SK-N-DZ (cell line): ENCODE results near the gene C1orf53.
"Not testable (repeated sequence)": the region's sequence is repeated elsewhere in the genome, so short reads cannot be mapped to it uniquely, and the experiment has no call there.

Source experiments
- DNase-seq: peaks from one replicate; pipeline ENCODE4 v3.0.0-alpha.2; 2015; ENCODE audit warnings: low spot score

C1orf53 gene

DNA sequence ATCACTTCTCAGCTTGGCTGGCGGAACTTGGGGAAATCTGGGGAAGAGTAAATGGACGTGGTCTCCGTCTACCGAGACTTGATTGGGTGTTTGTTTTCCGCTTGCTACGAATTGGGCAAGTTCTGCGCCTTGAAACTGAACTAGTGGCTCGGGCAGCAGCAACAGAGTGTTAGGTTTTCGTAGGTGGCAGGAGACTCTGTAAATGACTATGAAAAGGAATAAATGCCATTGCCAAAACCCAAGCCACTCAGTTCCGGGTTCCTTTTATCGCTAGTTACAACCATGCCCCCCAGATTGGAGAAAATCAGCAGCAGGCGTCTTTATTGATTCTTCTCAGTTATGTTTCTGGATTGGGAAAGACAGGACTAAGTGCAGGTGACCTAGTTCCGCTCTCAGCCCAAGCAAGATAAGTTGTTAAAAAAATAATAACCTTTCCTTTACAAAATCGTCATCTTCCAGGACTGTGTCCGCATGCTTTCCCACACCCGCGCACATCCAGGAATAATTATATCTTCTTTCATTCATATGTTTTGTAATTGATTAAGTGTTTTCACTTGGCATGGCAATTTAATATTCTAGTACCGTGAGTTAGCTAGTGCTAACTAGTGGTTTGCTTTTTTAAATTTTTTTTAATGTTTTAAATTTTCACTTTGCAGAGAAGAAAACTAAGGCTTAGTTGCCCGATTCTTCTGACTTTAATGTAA lies 18.1 kb downstream of the C1orf53 start:
- no peak for DNase-seq

DNA sequence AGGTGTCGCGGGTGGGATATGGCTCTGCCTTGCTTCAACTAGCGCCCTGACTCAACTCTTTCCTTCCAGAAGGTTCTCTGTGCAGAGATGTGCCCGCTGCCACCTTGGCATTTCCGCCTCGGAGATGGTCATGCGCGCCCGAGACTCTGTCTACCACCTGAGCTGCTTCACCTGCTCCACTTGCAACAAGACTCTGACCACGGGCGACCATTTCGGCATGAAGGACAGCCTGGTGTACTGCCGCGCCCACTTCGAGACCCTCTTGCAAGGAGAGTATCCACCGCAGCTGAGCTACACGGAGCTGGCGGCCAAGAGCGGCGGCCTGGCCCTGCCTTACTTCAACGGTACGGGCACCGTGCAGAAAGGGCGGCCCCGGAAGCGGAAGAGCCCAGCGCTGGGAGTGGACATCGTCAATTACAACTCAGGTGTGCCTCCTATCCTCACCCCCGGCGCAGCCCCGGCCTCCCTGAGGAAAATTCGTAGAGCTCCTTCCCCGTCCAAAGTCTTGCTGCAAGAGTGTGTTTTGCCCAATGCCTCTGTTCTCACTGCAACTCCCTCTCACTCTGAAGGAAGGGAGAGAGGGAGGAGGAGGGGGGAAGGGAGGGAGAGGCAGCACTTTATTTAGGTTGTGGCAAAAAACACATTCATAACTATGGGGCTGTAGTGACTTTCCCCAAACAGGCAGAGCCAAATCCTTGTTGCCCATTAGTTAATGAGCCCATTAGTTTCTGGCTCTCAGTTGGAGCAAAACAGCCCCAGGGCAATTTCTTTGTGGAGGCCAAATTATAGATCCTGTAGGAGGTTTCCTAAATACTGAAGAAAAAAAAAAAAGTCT lies 19.0 kb downstream of the C1orf53 start:
- DNase-seq, result no peak

DNA sequence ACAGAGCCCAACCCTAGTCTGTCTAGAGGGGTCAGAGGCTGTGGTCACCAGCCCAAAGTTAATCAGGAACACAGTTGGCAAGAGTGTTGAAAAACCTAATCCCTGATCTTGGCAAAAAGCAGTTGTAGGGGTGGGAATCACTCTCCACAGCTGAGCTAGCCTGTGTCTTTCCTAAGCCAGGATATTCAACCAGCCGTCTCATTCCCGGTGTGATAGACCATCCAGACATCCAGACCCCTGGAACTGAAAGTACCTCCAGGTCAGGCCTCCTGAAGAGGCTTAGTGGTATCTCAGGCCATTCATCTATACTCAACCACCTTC lies 19.6 kb downstream of the C1orf53 start:
- no peak for DNase-seq

DNA sequence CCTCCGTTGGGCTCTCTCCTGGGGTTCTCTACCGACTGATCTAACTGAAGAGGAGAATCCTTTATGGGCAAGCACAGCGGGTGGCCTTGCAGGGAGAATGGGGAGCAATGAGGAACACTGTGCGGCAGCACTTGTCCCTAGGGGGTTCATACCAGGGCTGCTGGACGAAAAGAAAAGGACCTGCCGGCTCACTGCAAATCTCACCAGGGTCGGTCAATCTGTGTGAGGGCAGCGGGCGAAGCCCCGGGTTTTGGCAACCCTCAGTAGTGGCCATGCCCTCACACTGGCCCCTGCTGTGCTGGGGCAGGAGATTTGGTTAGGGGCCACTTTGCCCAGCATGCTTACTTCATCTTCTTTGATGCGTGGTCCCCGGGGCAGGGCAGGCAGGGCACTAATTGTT lies 20.6 kb downstream of the C1orf53 start:
- no peak for DNase-seq

DNA sequence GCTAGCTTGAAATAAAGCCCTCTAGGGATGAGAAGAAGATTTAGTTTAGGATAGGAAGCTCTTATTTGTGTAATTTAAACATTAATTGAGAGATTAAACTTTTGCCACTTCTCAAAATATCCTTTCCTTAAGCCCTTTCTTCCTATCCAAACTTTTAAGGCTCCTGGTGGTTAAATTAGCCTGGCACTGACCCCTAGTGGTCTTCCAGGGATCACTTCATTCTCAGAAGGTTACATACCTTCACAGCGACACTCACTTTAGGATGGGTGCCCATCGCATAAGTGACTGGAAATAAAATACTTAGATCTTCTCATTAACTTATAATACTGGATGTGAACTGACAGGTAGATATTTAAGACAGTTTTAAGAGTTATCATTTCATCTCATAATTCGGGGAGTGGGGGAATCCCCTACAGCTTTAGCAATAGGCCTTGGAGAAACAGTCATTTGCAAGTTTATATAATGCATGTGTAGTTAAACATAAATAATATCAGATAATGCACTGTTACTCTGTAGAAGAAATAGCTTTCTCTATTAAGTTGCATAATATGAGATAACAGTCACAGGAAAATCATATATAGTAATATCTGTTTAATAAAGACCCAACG lies 22.2 kb downstream of the C1orf53 start:
- peak; percentile 42 for DNase-seq

DNA sequence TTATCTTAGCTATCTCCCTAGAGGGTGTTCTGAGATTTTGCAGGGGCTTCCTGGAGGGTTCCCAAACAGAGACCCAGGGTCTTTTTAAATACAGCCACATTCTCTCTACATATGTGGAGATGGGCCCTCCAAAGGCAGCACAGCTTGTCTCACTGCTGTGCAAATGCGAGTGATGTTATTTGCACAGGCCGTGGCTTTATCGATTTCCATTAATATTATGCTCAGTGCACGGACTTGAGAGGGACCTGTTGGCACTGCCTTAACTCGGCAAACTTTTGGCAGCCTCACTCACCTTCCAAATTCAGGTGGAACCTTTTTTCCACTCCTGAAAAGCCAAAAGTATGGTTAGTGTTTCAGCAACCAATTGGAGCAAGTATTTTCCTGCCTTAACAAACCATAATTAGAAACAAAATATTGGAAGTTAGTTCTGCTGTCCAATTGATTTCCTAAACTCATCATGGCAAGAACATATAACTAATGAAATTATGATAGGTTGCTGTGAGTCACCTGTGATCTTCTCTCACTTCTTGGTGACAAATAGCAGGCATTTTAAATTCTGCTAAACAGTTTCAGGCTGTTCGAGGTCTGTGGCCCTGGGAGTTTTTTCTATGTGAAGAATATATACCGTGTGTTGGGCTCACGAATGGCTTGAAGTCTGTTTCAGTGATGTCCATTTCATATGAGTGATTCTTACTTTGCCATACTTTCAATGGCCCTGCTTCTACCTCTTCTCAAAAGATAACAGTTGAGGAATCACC lies 25.7 kb downstream of the C1orf53 start:
- DNase-seq, result no peak

DNA sequence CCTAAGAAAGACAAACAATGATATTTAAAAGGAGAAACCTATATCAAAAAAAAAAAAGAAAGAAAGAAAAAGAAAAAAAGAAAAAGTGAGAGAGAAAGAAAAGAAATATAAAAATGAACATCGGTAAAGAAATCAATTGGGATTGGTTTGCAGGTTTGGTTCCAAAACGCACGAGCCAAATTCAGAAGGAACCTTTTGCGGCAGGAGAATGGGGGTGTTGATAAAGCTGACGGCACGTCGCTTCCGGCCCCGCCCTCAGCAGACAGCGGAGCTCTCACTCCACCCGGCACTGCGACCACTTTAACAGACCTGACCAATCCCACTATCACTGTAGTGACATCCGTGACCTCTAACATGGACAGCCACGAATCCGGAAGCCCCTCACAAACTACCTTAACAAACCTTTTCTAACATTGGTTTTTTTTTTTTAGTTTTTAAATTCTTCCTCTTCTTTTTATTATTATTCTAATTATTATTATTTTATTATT lies 26.5 kb downstream of the C1orf53 start:
- DNase-seq, result no peak

DNA sequence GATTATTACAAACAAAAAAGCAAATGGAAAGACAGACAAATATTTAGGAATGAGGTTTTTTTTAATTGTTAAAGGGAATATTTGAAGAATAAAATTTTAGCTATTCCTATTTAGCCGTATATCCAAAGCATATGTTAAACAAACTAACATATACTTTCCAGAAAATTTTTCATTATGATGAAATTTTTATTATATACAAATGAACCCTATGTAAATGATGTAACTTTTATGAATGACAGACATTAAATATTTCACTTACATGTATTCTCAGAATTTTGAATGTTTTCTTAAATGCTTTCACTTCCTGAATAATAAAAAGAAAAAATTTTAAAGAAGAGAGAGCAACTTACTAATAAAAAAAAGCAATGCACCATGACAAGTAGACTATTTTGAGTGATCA lies 30.6 kb downstream of the C1orf53 start:
- no peak for DNase-seq

DNA sequence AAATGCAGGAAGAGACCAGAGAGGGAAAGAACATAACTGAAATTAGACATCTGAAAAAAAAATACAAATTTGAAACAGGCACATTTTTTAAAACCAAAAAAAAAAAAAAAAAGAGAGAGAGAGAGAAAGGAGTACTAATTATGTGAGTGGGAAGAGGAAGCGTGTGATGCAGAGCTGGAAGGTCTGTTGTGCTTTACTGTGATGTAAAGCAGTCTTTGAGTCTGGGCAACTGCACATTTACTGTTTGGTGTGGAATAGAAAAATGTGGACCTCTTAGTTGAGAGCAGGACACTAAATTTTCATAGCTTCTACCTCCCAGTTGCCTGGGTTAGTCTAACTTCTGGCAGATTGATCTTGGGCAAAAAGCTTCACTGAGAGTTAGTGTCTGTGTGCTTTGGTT lies 31.2 kb downstream of the C1orf53 start:
- DNase-seq, result no peak

DNA sequence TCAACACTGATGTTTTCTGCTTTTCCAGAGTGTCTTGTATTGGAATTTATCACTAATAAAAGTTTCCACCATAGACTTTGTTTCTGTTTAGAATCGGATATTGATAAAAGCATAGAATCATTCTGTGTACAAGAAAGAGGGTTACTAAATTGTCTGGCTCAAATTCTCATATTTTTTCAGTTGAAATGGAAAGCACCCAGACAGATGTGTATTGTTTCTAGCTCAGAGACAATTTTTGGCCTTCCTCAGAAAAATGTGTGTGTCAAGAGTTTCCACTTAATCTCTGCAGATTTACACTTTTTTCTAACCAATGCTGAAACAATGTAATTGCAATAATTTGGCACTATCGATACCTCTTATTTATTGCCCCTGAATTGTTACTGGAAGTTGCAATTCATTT lies 35.0 kb downstream of the C1orf53 start:
- no peak for DNase-seq

DNA sequence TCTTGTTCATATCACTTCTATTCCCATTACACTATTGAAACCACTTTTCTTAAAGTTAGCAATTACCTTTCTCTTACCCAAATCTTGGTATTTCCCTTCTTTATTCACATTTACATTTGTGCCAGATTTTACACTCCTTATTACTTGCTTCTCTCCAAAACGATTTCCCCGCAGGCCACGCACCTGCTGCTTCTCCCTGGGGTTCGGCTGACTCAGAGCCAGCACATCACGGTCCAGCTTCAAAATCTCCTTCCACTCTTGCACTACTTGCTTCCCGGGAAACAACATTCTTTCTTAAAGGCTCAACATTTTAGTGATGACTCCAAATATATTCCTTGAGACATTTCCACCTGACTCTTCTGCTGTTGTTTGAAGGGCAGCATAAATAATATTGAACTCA lies 35.5 kb downstream of the C1orf53 start:
- DNase-seq, result no peak

DNA sequence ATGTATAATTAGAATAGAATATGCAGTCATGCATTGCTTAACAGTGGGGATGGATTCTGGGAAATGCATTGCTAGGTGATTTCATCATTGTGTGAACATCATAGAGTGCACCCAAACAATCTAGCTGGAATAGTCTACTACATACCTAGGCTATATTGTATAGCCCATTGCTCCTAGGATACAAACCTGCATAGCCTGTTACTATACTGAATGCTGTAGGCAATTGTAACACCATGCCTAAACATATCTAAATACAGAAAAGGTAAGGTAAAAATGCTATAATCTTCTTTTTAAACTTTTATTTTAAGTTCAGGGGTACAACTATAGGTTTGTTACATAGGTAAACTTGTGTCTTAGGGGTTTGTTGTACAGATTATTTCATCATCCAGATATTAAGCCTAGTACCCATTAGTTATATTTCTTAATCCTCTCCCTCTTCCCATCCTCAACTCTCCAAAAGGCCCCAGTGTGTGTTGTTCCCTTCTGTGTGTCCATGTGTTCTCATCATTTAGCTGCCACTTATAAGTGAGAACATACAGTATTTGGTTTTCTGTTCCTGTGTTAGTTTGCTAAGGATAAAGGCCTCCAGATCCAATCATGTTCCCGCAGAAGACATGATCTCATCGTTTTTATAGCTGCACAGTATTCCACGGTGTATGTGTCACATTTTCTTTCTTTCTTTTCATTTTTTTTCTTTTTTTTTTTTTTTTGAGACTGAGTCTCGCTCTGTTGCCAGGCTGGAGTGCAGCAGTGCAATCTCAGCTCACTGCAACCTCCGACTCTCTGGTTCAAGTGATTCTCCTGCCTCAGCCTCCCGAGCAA lies 36.9 kb downstream of the C1orf53 start:
- not testable (repeated sequence) for DNase-seq

DNA sequence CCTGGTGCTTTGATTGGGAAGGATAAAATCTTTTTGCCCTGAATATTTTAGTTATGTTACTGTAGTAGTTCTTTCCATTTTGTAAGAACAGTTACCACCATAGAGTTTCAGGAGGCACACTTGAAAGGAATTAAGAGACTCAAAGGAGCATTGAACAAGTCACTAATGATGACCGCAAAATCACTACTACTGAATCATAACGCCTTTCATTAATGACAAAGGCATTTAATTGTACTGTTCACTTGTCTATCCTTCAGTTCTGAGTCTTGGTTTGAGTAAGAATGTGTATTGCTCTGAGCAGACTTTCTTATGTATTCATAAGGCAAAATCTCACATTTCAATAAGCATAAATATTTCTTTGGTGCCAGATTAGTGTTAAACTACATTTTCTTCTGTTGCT lies 39.6 kb downstream of the C1orf53 start:
- no peak for DNase-seq

DNA sequence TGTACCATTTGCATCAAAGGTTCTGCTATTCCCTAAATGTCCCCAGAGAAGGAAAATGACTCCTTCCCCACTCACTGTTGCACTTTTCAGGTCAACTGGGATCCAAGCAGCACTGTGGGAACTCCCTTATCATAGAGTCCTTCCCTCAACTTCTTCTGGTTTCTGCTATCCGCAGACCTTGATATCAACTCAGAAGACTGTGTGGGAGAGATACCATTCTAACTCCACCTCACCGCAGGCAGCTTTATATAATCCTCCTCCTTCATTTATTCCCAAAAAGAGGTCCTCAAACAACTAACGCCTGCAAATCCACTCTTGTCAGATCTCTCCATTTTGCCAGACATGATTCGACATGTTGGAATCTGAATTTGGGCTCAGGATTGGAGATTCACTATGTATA lies 42.1 kb downstream of the C1orf53 start:
- no peak for DNase-seq

DNA sequence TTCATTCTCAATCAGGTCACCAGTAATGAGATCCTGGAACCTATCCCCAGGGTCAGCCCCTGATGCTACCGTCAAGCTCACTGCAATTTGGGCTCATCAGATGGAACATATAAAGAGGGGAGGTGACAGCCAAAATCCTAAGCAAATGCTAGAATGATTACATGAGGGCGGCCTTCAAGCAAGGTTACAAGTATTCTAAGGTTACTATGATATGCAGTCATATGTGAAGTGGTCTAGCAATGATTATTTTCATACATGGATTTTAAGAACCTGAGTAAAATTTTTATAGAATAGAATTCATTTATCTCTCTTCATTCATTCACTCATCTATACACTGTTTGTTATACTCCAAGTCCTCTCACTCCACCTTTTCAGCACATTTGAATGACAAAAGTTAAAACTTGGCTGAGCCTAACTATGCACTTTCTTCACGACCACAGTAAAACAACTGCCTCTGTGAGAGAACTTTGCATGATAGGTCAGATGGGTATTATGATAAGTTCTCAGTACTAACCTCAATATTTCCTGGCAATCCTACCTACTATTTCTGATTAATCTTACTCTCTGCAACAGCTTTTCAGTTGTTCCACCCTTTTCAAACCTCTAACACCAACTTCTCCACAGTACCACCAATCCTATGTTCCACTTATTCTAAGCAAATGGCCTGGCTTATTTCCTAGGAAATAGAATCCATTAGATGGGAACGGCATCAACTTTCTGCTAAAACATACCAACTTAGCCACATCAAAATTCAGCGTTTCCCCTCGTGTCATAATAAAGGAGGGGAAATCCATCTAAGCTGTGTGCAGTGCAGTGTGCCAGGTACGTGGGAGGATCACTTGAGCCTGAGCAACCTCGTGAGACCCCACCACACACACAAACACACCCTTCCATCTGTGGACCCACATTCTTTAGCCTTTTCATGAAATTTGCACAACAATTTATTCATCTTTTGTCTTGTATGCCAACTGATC lies 46.8 kb downstream of the C1orf53 start:
- no peak for DNase-seq

DNA sequence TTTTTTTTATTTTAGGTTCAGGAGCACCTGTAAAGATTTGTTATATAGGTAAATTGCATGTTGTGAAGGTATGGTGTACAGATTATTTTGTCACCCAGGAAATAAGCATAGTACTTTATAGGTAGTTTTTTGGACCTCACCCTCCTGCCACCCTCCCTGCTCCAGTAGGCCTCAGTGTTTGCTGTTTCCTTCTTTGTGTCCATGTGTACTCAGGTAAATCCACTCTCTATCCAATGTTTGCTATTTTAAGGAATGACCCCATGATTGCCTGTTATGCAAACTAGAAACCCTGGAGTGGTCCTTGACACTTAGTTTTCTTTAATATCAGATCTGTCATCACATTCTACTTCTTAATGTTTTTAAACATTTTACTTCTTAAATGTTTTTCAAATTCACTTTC lies 48.7 kb downstream of the C1orf53 start:
- no peak for DNase-seq

DNA sequence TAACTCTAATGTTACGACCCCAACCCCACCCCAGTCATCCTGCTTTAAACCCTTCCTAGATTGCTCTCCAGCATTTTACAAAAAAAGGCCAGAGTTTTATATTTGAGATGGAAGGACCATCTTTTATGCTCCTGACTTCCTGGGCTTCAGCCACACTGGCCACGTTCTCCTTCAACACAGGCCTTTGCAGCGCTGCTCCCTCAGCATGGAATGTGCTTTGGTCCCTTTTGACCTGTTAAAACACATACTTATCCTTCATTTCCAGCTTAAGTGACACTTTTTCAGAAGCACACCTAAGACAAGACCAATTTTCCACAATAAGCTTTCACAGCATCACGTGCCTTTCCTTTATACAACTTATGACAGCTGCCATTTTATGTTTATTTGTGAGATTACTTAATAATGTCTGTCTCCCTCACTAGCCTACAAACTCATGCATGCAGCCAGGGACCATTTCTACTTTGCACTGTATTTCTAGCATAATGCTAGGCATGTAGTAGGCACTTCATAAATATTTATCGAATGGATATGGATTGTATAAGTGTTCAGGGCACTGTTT lies 49.3 kb downstream of the C1orf53 start:
- no peak for DNase-seq

DNA sequence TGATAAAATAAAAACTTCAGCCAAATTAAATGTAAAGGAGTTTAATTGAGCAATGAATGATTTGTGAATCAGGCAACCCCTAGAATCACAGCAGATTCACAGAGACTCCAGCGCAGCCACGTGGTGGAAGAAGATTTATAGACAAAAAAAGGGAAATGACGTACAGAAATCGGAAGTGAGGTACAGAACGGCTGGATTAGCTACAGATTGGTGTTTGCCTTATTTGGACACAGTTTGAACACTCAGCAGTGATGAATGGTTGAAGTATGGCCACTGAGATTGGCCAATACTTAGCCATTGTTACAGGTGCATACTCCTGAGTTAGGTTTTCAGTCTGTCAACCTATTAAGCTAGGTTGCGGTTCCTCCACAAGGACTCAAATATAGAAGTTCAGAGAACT lies 51.0 kb downstream of the C1orf53 start:
- not testable (repeated sequence) for DNase-seq

DNA sequence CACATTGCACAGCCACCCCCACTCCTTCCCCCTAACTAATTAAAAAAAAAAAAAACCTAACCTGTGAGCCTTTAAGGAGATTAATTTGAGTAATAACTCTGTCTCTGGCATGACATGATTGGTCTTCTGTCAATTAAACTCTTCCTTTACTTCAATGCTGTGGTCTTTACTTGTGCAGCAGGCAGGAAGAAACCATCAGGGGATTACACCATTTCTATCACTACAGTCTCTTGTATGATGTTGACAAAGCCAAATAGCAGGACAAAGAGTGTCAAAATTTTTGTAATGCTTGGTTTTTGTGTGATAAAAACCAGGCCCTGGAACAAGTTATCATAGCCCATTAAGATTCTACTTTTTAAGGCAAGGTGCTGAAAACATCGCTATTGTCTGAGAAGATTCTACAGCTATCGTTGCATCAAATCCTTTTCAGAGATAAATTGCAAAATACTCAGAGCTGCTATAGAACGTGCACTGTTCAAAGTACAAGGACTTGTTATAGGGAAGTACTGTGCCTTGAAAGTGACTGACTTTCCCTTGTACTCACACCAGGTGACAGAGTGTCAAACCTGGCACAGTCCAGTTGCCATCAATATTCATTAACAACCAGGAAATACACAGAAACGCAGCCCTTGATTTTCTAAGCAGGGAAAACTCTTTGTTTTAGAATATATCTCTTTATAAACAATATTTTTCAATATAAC lies 52.4 kb downstream of the C1orf53 start:
- no peak for DNase-seq
